Fibroblast of upper back skin (primary cell): Measurements from ENCODE around the gene KCNMA1.
A peak's percentile ranks its signal among the peaks of the same experiment; 100 is the strongest.

ENCODE experiments used
- DNase-seq: peaks from one replicate; pipeline ENCODE4 v3.0.0-alpha.2; 2013

The KCNMA1 gene

DNA sequence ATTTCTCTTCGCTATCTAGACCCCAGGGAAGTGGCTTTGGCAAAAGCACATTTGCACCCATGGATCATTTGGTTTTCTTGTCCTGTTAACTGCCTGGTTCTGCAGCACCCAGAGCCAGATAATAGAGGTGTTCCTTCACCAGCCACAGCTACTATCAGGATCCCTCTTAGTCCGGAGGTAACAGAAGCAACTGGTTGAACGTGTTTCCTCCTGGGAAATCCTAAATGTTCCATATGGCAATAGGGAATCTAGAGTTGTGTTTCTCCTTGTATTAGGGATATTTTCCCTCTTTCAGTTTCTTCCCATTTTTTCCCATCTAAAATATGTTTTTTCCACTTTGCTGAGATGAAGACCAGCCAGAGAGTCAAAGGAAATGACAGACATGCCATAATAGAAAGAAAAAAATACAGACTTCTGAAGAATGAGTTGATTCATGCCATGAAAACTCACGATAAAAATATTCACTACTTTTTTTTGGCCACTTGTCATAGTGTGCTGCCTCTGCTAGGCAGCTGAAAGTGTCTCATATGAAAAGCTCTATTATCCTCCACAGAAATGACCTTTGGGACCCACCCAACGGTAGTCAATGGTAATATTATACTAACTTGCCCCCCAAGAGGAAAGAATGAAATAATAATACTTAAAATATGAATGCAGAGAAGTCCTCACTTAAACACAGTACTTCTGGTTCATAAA lies 472.8 kb downstream of the KCNMA1 start:
- peak; percentile 73 for DNase-seq

DNA sequence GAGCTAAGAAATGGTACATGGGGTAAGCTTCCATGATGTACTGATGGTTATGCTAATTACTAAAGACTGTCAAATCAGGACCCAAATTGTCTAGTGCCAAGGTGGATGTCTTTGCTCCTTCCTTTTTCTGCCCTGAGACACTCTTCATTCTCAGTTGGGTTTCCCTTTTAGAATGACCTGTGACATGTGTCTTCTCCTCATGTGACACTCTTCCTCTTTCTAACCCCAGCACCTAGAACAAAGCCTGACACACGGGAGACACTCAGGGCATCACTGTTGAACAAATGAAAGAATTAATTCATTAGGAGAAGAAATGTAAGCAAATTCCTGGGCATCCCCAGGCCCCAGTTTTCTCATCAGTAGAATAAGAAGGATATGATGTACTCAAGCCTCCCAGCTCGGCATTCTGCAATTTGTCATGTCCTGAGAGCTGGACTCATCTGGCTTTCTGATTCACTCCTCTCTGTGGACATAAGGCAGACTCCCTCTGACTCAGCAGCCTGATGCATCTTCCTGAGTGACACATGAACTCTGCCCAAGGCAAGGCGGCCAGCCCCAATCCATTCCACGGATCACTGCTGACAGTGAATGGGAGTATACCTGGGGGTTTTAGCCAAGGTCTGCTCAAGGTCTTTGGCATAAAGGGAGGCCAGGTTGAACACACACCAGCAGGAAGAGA lies 473.8 kb downstream of the KCNMA1 start:
- peak; percentile 96 for DNase-seq

DNA sequence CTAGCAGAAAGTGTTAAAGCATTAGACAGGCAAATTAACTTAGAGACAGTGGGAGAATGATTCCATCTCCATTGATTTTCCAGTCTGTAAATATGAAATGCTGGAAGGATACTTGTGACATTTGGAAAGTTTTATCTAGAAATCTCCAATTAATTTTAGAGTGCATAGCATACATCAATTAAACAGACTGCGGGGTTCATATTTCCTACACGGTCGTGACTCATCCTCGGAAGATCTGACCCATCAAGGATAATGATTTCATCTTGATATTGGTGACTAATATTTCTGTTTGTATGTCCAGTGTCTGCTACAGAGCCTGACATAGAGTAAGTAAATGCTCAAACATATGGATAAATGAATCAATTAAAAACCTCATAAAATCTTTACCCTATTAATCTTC lies 474.9 kb downstream of the KCNMA1 start:
- peak; percentile 58 for DNase-seq

DNA sequence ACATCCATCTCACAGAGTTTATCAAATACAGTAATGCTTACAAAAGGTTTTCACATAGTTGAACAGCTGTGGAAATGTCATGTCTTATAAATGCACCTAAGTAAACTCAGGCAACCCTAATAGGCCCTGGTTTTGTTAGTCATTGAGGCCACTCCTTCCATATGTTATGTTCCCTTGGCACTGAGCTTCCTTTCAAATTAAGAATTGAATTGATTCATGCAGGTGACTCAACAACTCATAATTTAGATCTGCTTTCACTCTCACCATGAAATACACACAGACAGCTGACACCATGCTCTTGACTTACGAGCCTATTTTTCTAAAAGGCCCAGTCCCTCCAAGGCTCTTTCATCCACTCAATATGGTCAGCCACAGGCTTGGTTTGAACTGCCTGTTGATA lies 476.9 kb downstream of the KCNMA1 start:
- DNase-seq: peak; percentile 96

DNA sequence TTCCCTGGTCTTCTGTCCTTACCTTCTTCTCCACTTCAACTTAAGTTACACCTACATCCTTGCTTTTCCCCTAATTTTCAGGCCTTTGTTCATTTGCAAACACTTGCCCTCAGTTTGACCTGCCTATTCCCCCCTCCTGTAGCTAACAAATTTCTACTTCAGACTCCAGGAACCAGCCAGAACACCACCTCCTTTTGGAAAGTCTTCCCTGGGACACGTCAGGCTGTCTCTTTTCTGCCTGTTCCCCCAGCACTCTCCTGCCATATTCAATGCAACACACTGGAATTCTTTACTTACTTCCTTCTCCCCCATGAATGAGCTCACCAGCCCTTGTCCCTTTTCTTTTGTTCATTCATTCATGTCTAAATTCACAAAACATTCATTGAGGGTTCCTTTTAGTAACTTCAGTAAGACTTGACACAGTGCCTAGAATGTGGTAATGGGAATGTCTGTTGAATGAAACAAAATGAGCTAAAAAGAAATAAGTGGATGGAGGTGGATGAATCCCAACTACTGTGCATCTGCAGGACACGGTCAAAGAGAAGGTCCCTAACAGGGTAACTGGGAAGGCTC lies 478.0 kb downstream of the KCNMA1 start:
- DNase-seq: peak; percentile 61

DNA sequence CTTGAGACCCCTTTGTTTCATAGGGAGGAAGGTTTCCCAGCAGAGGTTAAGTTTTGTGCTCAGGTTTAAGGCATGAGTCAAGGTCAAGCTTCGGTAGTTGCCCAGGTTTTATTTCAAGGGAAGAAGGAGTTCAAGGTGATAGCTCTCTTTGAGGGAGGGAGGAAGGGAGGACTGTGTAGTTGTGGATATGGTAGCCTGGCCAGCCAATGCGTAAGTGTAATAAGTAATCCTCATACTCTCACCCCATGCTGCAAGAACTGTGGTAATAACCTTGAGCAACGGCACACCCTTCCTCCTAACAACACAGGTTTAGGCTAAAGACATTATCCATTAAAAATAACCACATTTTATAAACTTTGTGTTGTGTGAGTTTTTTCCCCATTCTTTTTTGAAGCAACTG lies 478.9 kb downstream of the KCNMA1 start:
- no peak for DNase-seq

DNA sequence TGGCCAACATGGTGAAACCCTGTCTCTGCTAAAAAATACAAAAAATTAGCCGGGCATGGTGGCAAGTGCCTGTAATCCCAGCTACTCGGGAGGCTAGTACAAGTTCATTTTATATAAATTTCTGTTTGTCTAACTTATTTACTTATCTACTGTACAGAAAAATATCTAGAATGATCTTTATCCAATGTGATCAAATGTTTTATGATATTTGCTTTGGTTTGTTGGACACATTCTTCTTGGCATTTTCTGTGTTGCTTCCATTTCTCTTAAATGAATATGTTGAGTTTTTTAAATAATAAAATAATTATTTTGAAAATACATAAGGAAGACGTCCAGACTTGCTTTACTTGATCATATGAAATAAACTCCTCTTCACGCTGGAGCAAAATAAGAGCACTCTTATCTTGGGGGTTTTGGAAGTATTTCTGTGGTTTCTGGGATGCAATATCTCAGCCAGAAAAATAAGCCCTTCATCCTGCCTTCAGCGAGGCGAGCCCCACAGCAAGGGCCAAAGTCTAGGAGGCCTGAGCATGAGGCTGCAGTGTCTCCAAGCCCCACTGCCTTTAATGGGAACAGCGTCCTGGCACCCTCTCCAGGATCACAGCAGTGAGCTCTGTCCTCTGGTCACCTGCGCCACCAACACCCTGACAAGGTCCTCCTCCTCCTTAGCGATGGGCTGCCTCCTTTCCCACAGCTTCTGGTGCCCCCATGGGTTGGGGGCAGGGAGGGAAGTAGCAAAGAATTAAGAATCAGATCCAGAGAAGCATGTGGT lies 480.2 kb downstream of the KCNMA1 start:
- peak; percentile 29 for DNase-seq

DNA sequence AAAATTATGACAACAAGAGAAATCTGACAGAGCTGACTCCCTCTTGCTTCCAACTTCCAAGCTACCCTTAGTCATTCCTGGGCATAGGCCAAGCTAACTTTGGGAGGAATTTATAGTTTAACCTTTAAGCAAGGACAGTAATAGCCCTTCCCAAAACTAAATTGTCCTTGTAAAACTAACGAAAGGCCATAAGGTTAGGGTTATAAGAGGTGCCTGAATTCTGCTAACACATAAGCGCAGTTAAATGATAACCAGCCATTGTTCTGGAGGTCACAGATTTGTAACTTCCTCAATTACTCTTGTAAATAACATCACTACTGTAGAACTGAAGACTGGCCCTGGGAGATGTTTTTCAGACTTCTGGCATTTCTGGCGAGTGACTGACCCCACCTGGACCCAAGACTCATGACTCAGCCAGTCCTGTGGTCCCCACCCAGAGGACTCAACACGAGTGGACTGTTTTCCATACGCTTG lies 481.2 kb downstream of the KCNMA1 start:
- DNase-seq: peak; percentile 72

DNA sequence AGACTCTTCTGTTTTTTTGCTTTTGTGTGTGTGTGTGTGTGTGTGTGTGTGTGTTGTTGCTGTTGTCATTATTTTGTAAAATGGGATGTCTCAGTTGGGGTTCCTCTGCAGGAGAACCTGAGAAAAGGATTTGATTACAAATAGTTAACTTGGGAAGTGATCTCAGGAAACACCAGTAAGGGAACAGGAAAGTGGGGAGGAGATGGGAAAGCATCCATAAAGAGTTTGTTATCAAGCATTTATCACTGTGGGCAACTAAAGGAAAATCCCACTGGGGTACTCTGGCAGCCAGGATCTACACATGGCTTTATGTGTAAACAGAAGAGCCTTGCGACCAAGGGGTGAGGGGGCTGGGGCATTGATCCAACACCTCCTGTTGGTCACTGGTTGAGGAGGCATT lies 485.4 kb downstream of the KCNMA1 start:
- no peak for DNase-seq

DNA sequence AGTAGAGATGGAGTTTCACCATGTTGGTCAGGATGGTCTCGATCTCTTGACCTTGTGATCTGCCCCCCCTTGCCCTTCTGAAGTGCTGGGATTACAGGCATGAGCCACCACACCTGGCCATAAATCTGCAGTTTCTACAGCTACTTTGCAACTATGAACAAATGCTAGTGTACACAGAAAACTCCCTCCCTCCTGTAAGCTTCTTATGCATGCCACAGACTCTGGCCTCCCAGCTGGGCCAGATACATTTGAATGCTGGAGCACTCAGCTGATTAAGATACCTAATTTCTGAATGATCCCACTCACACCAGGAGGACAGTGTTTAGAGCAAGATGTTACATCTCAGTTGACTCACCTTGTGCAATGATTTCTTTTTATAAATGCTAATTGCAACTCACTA lies 486.2 kb downstream of the KCNMA1 start:
- DNase-seq: no peak

DNA sequence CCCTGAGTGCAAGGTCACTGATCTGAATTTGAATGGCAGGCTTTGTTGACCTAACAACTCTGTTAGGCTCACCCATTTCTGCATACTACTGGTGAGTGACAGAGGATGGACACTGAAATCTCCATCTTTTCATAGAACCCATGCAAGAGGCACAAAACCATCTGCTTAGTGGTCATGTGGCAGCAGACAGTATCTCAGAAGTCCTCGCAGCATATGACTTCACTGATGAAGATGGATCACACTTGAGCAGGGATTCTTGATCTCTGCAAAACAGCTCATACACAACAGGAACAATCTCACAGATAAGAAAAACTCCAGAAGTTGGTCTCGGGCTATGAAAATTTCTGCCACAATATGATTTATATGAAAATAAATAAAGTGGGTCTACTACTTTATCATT lies 487.9 kb downstream of the KCNMA1 start:
- no peak for DNase-seq

DNA sequence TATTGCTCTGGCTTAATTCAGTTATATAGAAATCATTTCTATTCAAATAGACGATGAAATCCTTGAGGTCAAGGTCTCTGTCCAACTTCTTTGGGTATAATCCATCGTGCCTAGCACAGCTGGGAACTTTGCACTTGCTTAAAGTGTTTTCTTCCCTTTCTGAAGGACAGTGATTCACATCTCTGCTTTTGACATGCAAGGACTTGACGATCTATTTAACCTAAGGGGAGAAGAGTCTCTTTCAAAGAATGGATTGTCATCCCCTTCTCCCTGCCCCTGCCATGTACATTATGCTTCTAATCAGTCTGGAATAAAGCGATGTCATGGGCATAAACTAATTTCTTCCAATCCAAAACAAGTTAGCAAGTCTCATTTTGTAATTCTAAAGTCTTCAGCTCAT lies 488.6 kb downstream of the KCNMA1 start:
- DNase-seq: no peak

DNA sequence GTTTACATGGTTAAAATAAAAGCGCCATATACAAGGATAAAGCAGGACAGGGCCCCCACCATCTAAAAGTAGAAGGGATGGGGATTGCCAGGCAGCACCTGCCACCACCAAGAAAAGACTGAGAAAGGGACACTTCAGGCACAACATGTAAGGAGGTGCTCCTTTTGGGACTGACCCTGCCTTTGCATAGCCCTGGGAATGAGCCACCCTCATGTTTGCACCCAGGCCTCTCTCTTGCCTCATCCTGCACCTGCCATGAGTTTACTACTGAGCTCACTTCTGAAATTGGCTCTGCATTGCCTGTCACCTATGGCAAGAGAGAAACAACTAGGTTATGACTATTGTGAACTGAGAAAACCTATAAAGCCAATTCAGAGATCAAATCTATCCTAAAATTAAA lies 489.7 kb downstream of the KCNMA1 start:
- no peak for DNase-seq

DNA sequence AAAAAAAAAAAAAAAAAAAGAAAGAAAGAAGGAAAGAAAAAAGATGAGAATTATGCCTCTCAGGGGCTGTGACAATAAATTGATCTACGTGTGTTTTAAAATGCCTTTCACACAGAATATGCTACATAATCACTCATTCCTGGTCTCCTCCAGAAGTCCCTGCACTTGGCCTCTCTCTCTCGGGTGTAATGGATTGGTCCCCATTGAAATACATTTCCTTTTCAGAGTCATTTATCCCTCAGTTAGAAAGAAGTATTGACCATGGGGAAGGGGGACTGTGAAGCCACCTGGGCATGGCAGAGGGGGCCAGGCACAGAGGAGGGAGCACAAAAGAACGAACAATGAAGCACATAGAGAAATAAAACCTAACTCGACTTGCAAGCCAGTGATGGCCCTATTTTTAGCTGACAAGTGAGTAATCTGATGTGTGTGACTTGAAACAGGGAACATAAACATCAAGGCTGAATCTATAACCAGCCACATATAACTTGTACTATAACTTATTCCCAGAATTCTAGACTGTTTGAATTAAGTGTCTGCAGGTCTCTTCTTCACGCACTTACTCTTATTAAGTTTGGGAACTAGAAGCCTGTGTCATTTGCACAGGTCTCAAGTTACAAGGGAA lies 490.8 kb downstream of the KCNMA1 start:
- DNase-seq: no peak

DNA sequence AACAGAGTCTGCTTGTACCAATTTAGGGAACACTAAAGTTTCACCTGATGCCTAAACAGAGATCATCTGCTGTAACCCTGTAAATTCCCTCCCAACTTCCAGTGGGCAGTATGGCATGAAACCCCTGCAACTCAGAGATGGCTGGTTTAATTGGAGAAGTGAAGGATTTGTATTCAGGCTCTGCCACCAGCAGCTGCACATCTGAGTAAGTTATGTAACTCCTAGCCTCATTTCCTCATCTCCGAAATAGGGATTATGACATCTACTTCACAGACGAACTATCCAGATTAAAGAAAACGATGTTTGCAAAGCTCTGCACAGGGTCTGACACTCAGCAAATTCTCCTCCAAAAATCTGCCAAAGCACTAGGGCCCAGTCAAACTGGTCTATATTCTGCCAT lies 493.0 kb downstream of the KCNMA1 start:
- no peak for DNase-seq

DNA sequence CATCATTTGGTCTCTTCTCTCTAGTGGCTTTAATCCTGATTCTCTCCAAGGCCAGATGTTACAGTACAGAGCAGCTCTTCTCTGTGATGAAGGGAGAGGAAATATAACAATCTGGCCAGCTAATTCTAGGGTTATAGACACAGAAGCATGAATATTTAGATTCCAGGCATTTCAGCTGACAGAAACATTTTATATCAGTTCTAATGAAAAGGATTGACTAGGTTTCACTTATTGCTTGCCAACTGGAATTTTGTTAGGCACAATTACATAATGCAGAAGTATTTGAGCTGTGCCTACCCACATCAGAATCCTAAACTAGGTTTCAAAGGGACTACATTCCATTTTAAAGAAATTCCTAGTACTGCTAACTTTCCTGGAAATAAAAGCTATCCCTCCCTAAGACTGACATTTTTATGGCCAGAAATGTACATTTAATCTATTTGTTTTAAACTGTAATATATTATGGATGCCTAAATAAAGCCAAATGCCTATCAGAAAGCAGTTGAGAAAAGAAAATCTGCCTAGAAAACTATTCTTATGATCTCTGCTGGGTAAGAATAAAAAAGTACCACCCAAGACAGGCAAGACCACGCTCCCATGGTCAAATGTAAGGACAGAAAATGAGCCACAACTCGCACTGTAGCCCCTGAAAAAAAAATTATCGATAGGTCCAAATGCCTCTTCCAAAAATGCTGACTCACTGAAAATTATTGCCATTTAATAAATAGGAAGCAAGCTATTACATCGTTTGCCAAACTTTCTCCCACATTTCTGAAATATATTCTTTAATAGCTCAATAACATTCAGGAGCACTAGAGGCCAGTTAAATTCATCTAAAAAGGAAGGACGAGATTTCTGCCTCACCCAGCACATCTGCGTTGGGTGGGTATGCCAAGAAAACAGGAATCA lies 498.1 kb downstream of the KCNMA1 start:
- peak; percentile 42 for DNase-seq

DNA sequence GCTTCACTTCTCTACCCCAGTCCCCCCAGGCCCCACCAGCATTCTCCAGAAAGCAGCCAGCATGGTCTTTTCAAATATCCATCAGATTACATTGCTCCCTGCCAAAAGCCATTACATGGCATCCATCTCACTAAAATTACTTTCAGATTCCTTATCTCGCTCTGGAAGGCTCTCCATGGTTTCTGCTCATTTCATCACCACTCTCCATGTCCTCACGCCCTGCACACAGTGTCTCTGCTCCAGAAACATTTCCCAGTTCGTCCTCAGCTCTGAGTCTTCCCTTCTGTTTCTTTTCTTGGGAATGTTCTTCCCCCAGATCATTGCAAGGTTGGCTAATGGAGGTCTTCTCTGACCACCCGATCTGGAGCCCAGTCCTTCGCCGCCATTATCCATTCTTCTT lies 499.1 kb downstream of the KCNMA1 start:
- peak; percentile 29 for DNase-seq

DNA sequence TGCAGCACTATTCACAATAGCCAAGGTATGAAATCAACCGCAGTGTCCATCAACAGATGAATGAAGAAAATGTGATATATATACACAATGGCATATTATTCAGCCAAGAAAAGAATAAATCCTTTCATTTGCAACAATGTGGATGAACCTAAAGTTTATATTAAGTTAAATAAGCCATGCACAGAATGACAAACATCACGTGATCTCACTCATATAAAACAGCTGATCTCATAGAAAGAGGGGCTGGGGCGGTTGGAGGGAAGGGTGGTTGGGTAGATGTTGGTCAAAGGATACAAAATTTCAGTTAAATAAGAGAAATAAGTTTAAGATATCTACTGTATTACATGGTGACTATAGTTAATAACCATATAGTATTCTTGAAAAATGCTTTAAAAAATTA lies 502.1 kb downstream of the KCNMA1 start:
- DNase-seq: no peak

DNA sequence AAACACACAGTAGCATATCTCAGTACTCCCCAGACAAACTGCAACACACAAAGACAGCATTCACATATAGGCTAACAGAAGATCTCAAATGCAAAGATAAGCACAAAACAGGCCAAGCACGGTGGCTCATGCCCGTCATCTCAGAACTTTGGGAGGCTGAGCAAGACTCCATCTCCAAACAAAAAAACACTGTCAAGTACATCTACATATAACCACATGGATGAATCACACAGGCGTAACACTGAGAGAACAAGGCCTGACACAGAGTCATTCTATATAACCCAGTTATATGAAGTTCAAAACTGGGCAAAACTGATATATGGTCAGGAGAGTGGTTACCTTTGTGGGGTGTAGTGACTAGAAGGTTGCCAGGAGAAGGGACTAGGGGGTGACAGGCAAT lies 506.4 kb downstream of the KCNMA1 start:
- DNase-seq: peak; percentile 29

DNA sequence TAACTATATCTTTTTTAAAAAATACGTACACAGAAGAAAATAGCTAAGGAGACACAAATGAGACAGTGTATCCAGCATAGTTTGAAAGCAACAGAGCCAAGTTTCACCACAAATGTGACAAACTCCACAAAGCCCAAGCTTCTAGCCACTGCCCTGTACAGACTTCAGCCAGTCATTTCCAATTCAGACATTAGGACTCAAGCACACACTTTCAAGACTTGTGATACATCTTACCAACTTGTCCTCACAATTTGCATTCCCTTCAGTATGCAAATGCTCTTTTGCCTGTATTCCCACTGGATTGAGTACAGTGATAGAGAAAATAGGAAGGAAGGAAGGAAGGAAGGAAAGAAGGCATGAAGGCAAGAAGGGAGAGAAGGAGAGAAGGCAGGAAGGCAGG lies 510.4 kb downstream of the KCNMA1 start:
- no peak for DNase-seq

DNA sequence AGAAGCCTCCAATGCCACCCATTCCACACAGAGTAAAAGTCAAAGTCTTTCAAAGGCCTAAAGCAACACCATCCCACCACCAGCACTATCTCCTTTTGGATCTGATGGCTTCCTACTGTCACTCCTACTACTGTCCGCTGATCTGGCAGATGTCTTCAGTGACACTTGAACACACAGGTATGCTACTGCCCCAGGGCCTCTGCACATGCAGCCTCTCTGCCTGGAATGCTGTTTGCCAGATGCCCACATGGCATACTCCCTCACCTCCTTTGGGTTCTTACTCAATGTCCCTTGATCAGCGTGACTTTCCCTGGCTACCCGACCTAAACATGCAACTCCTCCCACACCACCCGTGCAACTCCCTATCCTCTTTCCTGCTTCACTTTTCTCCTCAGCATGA lies 512.4 kb downstream of the KCNMA1 start:
- no peak for DNase-seq

DNA sequence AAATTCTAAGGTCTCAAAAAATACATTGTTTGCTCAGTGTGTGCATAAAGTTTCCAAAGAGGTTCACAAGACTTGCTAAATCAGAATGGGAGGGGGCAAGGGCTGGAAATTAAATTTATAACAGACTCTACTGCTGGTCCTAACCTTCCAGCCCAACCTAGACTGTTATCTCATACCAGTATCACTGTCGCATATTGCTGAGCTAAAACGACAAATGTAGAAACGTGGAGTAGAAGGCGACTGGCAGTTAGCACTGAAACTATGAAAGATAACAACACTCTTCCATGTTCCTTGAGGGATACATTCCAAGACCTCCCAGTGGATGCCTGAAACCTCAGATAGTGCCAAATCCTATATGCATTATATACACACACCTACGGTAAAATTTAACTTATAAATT lies 514.3 kb downstream of the KCNMA1 start:
- DNase-seq: no peak
